ENCODE measurements around the gene STK11IP. TPM values are rescaled to one million over a fixed set of nuclear protein-coding genes. Genes with fewer than 3 reads are reported as not detected.
A peak's percentile ranks its signal among the peaks of the same experiment; 100 is the strongest.

Gene STK11IP
- total RNA-seq, 1 donor from 2014 or later = 7.7 TPM

DNA sequence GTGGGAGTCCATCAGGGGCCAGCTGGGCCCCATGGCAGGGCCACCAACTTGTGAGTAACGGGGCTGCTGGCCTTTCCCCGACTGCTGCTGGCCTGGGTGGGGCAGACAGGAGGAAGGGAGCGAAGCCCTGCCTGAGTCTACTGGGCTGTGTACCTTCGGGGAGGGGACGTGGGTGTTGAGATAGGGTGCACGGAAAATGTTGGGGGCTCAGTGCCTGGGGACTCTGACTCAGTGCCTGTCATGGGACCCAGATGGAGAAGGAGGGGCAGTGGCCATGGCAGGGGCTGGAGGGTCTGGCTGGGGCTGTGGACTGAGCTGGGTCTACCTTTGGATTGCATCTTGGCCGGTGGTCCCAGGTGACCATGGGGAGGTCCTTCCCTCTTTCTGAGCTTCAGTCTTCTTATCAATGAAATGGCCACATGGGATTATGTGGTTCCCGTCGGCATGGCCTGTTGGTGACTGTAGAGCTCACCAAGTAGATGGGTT, 33.8 kb downstream of the STK11IP start:
- no peak for DNase-seq (ENCODE audit: low spot score)
- ATAC-seq = no peak

DNA sequence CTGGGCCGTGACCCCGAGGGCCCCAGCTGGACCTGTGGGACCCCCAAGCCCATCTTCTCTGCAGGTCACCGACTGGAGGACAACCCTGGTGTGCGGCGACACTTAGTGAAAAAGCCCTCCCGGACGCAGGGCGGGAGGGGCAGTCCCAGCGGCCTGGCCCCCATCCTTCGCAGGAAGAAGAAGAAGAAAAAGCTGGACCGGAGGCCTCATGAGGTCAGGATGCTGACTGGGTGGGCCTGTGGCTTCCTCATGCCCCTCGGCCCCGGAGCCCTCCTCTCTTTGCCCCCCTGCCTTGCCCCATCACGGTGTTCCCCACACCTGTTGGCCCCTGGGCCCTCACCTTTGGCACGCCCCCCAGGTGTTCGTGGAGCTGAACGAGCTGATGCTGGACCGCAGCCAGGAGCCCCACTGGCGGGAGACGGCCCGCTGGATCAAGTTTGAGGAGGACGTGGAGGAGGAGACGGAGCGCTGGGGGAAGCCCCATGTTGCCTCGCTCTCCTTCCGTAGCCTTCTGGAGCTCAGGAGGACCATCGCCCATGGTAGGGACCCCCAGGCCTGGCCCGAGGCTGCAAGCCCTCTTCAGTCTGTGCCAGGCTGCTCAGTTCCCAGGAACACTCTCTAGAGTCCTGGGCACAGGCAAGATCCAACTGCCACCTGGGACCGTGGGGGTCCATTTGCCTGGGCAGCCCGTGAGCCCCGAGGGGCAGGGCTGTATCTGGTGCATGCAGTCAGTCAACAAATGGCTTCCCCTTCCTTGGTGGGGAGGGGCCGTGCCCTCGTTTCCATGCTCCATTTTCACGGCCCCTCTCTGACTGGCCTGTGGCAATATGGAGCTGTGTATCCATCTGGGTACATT, 34.5 kb downstream of the STK11IP start:
- DNase-seq (ENCODE audit: low spot score) = no peak
- ATAC-seq = no peak

DNA sequence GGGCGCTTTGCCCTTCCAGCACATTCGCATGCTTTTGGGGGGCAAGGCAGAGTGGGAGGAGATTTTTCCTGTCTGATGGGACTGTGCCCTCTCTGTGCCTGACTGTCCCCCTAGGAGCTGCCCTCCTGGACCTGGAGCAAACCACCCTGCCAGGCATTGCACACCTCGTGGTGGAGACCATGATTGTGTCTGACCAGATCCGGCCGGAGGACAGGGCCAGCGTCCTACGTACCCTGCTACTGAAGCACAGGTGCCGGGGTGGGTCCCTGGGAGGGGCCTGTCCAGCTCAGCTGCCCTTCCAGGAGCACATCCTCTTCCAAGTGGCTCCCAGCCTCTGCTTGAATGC, 35.1 kb downstream of the STK11IP start:
- no peak for ATAC-seq
- no peak for DNase-seq (ENCODE audit: low spot score)

DNA sequence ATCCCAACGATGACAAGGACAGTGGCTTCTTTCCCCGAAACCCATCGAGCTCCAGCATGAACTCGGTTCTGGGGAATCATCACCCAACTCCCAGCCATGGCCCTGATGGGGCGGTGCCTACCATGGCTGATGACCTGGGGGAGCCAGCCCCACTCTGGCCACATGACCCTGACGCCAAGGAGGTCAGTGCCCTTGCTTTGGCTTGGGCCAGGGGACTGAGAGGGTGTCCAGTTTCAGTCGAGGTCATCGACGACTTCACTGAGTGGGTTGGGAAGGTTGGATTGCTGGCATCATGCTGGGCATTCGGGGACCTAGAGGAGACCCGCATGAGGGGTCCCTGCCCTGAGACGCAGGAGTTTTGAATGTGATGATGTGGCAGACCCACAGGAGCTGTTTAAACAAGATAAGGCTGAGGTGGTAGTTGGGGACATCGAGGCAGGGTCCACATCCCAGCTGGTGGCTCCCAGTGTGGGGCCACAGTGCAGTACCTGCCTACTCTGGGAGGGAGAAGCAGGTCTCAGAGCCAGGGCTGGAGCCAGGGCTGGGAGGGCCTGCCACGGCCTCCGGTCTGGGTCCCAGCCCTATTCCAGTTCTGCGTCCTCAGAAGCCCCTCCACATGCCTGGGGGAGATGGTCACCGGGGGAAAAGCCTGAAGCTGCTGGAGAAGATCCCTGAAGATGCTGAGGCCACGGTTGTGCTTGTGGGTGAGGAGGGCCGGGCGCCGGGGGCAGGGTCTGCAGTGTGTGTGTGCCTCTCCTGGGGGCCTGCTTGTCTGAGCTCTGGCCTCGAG, 35.8 kb downstream of the STK11IP start:
- peak; percentile 39 for DNase-seq (ENCODE audit: low spot score)
- ATAC-seq = no peak

DNA sequence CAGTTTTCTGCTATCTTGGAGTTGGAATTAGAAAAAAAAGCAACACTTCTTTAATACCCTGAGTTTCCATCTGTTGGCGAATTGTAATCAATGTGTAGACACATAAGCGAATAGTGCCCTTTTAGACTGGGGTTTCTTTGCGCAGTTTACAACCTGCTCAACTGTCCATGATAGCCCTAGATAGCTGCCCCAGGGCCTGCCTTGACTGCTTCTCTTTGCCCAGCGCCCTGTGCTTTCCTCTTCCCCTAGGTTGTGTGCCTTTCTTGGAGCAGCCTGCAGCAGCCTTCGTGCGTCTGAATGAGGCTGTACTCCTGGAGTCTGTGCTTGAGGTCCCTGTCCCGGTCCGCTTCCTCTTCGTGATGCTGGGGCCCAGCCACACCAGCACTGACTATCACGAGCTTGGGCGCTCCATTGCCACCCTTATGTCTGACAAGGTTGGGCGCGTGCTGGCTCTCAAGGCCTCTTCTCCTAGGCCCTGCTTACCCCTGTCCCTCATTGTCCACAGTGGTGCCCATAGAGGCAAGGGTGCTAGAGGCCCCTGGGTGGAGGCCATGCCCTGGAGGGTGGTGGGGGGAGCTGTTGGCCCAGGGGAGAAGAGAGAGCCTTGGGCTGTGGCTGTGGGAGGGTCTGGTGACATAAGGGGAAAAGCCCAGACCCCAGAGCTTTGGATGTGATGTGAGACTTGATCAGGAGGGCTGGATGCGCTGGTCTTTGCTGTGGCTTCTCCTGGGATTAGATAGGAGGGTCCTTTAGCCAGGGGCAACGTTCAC, 36.7 kb downstream of the STK11IP start:
- ATAC-seq = no peak
- DNase-seq (ENCODE audit: low spot score) = peak; percentile 31

DNA sequence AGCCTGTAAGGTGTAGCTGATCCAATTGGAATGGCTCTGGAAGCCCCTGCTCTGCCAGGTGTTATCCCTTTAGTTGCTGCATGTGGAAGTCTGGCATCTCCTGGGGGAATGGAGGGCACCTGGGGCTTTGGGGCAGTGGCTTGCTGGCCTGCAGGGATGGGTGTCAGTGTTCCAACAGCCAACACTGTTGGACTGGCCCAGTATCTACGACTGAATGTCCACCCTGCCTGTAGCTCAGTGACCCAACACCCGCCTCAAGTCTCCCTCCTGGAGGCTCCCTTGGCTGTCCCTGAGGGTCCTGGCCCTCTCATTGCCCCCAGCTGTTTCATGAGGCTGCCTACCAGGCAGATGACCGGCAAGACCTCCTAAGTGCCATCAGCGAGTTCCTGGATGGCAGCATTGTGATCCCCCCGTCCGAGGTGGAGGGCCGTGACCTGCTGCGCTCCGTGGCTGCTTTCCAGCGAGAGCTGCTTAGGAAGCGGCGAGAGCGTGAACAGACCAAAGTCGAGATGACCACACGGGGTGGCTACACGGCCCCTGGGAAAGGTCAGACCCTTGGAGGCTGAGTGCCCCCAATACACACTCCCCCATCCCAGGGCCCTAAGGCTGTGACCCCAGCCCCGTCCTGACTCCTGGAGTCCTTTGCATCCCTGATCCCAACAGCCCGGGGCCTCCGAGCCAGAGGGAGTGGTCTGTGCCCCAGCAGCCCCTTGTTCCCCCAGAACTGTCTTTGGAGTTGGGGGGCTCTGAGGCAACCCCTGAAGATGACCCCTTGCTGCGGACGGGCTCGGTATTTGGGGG, 37.5 kb downstream of the STK11IP start:
- ATAC-seq = no peak
- no peak for DNase-seq (ENCODE audit: low spot score)

DNA sequence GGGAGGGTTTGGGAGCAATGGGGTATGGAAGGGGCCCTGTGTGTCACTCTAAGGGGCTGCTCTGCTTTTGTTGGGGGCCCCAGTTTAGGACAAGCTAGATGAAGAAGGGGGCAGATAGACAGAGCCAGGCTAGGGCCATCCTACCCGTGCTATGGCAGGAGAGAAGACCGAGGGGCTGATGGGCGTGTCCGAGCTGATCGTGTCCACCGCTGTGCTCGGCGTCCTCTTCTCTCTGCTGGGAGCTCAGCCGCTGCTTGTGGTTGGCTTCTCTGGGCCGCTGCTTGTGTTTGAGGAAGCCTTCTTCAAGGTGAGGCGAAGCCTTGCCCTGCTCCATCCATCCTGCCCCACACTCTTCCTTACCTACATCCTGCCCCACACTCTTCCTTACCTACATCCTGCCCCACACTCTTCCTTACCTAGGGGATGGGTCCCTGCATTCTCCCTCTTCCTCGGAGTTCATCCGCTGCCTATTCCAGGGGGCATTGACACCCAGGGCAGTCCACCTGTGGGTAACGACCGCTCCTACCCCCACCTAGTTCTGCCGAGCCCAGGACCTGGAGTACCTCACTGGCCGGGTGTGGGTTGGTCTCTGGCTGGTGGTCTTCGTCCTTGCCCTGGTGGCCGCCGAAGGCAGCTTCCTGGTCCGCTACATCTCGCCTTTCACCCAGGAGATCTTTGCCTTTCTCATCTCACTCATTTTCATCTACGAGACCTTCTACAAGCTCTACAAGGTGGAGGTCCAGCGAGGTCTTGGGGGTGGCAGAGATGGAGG, 38.7 kb downstream of the STK11IP start:
- DNase-seq (ENCODE audit: low spot score) (peak; percentile 40), ATAC-seq (no peak)

DNA sequence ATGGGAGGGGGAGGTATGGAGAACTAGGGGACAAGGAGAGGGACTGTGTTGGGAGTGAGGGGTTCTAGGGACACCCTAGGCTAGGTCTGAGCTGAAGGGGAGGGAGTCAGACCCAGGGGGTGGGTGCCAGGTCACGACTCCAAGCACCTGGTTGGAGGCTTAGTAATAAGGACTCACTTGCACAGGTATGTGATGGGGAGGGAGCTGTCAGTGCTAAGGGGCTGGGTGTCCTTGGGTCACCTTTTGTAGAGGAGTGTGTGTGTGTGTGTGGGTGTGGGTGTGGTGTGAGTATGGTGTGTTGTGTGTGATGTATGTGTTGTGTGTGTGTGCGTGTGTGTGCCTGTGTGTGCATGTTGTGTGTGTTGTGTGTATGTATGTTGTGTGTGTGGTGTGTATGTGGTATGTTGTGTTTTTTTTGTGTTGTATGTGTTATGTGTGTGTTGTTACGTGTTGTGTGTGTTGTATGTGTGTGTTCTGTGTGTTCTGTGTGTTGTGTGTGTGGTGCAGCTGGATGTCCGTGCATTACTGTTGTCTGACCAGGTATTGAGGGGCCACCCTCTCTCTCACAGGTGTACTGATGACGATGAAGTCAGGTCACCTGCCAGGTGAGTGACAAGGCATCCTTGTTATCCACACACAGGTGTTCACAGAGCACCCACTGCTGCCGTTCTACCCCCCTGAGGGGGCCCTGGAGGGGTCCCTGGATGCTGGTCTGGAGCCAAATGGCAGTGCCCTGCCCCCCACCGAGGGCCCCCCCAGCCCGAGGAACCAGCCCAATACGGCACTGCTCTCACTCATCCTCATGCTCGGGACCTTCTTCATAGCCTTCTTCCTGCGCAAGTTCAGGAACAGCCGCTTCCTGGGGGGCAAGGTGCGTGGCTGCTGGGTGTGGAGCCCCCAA, 39.5 kb downstream of the STK11IP start:
- no peak for ATAC-seq
- DNase-seq (ENCODE audit: low spot score) = no peak

DNA sequence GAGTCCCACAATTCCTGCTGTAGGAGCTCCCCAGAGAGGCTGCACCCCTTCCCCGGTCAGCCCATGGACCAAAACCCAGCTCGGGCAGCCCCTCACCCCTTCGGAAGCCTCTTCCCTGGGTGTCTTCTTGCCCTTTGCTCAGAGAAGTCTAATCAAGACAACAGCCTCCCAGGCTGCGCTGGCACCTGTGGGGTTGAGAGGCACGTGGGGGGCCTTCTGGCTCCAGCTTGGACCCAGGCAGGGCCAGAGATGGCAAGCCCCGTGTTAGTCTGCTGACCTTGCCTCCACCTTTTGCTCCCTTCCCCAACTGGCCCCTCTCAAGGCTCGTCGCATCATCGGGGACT, 40.2 kb downstream of the STK11IP start:
- ATAC-seq (no peak), DNase-seq (ENCODE audit: low spot score) (no peak)

DNA sequence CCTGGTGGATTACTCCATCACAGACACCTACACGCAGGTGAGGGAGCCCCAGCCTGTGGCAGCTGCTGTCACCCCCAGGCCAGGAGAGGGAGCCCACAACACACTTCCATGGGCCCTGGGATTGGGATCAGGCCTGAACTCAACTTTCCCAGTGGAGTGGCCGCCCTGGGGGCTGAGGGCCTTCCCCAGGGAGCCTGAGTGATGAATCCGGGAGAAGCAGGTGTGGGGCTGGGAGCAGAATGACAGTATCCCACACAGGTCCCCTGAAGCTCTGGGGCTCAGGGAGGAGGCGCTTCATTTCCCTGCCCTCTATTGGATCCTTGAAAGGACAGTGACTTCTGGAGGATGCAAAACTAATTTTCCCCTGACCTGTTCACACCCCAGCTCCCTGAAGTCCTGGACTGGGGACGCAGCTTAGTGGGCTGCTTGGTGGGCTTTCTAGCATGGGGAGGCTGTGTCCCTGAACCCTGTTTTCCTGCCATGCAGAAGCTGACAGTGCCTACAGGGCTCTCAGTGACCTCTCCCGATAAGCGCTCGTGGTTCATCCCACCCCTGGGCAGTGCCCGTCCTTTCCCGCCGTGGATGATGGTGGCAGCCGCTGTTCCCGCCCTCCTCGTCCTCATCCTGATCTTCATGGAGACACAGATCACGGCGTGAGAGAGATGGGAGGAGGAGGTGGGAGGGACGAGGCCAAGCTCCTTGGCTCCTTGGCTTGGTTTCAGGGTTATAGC, 40.7 kb downstream of the STK11IP start:
- DNase-seq (ENCODE audit: low spot score) (peak; percentile 31), ATAC-seq (no peak)

DNA sequence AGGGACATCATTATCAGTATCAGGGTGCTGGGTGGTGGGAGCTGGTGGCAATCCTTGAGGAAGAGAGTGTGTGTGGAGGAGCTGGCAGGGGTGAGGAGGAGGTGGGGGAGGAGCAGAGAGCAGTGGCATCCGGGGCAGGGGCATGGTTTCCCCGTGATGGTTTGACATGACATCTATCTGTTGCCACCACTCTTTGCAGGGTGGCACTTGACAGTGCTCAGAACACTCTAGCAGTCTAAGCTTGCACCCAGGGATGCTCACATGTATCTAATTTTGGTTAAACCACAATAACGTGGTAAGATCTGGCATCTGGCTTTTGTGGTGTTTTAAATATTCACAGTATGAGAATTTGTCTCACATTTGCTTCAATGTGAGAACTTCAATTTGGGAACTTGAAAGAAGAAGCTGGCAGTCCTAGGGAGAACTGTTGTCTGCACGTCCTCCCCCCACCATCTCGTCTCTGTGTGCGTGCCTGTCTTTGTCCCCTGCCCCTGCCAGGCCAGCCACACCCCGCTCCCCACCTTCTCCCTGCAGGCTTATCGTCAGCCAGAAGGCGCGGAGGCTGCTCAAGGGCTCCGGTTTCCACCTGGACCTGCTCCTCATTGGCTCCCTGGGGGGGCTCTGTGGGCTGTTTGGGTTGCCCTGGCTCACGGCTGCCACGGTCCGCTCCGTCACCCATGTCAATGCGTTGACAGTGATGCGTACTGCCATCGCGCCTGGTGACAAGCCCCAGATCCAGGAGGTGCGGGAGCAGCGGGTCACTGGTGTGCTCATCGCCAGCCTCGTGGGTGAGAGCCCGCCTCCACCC, 41.5 kb downstream of the STK11IP start:
- peak; percentile 42 for DNase-seq (ENCODE audit: low spot score)

DNA sequence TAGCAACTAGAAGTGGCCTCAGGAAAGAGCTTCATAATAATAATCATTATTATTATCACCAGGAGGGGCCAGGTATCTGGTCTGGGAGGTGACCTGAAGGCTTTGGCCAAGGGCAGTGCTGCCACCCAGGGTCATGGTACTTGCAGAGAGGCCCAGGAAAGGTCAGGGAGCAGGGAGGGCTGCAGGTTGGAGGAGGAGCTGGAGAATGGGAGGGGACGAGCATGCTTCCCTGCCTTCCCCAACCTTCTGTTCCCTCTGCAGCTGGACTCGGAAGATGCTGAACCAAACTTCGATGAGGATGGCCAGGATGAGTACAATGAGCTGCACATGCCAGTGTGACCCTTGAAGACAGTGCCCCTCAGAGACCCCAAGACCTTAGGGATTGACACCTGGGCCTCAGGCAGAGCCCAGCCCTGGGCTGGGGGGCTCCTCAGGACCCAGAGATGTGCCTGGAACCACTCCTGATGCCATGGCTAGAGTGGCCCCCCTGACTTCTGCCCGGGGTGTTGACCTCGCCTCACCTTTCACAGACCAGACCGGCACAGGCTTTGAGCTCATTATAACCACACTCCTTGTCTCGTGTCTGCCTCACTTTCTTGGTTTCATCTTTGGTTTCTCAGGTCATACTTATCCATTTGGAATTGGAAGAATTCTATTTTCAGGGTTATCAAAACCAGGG, 43.9 kb downstream of the STK11IP start:
- DNase-seq (ENCODE audit: low spot score) (no peak), ATAC-seq (no peak)

More for the DNA sequence above, 41.5 kb downstream of the STK11IP start:
- ATAC-seq = no peak

DNA sequence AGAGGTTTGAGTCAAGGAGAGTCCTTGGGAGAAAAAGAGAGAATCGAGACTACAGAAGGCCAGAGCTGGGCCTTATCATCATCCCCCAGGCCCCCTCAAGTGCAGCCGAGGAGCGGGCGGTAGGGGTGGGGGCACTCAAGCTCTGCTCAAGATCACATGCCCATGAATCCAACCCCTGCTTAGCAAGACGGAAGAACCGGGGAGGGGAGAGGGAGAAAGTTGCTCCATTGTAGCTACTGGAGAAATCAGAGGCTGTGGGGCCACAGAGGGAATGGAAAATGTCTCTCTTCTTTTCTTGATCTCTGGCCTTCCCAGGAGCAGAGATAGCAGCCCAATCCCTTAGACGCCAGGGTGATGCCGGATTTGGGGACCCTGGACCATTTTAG, 44.4 kb downstream of the STK11IP start:
- DNase-seq (ENCODE audit: low spot score) (no peak), ATAC-seq (no peak)

DNA sequence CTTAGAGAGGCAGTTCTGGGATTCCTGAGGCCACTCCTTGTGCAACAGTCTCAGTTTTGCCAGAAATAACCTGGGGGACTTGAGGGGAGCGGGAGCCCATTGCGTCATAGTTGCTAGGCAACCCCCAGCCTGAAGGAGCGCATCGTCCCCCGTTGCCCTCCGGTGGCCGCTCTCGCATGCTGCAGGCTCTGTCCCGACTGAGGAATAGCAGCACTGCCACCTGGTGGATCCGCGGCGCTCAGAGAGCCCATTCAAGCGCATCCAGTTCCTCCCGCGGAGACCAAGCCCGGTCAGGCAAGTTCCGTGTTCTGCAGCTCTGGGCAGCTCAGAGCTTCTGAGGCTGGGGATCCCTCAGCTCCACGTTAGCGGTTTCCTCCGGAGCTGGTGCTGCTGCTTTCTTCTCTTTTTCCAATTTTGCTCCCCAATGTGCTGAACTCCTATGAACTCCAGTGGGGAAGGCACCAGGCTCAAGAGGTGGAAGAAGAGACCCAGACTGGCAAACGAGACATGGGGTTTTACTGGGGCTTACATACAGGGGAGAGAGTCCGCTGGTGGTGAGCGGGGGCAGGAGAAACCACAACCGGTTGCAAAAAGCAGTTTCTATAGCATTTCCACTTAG, 44.9 kb downstream of the STK11IP start:
- DNase-seq (ENCODE audit: low spot score) = peak; percentile 93
- ATAC-seq = peak; percentile 100

DNA sequence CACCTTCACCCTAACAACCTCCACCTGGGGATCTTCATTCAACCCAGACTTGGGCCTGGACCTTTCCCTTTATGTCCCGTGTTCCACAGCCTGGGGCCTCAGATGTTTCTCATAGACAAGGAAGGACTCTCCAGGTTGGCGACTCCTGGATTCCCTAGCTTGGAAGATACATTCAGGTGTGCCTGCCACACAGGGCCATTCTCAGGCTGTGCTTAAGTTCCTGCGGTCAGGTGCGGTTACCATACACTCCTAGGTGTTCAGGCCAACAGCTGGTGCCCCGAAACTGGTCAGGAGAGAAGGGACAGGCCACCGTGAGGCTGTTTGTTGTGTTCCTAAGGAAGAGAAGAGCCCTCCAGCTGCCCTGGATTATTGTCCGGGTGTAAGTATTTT, 45.4 kb downstream of the STK11IP start:
- ATAC-seq (no peak), DNase-seq (ENCODE audit: low spot score) (no peak)

DNA sequence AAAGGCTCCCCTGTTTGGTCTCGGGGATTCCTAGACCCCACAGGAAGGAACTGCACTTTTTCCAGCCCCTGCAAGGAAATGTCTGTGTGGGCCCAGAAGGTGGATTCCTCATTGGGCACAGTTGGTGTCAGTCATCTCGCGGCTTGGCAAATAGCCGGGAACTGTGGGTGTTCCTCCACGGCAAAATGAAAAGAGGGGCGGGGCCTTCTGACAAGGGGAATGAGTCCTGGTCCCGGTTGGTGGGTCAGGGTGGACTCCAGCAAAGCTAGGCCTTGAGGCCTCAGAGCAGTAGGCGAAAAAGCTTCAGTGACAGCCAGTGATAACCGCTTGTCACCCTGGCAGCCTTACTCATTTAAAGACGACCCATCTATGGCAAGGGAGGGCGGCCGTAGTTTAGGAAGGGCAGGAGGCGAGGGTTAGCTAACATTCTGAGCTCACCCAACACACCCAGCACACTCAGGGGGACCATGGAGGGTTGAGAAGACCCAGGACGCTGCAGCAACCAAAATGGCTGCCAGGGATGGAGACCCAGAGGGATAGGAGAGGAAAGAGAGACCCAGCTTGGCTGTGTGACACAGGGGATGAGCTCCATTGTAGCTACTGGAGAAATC, 46.2 kb downstream of the STK11IP start:
- DNase-seq (ENCODE audit: low spot score) = peak; percentile 26
- no peak for ATAC-seq
